ENCODE results near the gene ALDH1A1. TPM values are rescaled to one million over a fixed set of nuclear protein-coding genes. Genes with fewer than 3 reads are reported as not detected.

ALDH1A1 gene
- 0.79 TPM in 1 of 2 replicates, not detected in the other for total RNA-seq

DNA sequence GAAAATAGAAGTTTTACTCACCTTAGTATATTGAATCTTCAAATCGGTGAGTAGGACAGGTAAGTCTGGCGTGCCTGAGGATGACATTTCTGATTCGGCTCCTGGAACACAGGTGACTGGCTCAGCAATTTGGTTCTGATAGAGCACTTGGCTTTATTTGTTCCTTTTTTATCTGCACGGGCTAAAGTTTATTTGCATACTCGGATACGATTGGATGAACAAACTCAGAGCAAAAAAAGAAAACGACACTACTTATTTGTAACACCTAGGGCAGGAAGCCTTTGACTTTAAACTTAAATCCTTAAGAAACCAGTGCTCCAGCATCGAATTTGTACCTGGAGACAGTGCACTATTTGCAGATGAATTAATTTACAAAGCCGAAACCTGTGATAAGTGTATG, at the start of gene ALDH1A1:
ALDH1A1 (minus strand) TSS at position 140 of the 400 bp plus-strand sequence; CDS start at position 87, 53 bp downstream.

Other genes with a start within 250 kb of the ALDH1A1 start
- gene ANXA1, start 198.8 kb upstream of the ALDH1A1 start, total RNA-seq: 603 and 766 TPM in 2 replicates